Trophoblast cell (in vitro differentiated cells and primary cell): ENCODE data around the gene EPC2.

Experiments
- DNase-seq, 2 donors: peaks; one replicate each; pipeline ENCODE4 v3.0.0-alpha.2; 2016
- H2AFZ ChIP-seq: 2 replicates; pipeline ENCODE4 v1.6.1; 2013; ENCODE audit warnings: low read length, moderate library complexity, mild to moderate bottlenecking; ENCODE audit not compliant: insufficient read depth, poor library complexity
- H2AK5ac ChIP-seq: 2 replicates; pipeline ENCODE4 v1.6.1; 2013; ENCODE audit warnings: mild to moderate bottlenecking, low read length
- H2BK120ac ChIP-seq: 2 replicates; pipeline ENCODE4 v1.6.1; 2013; ENCODE audit warnings: low read length, mild to moderate bottlenecking, moderate library complexity; ENCODE audit not compliant: insufficient read depth, poor library complexity
- H2BK12ac ChIP-seq: 2 replicates; pipeline ENCODE4 v1.6.1; 2013; ENCODE audit warnings: mild to moderate bottlenecking, low read length, moderate library complexity
- H2BK5ac ChIP-seq: 2 replicates; pipeline ENCODE4 v1.6.1; 2013; ENCODE audit warnings: low read length, low read depth, moderate library complexity, mild to moderate bottlenecking; ENCODE audit not compliant: poor library complexity
- H3K14ac ChIP-seq: 2 replicates; pipeline ENCODE4 v1.6.1; 2013; ENCODE audit warnings: mild to moderate bottlenecking, low read length
- H3K18ac ChIP-seq: 2 replicates; pipeline ENCODE4 v1.6.1; 2013; ENCODE audit warnings: mild to moderate bottlenecking, low read length
- H3K23ac ChIP-seq: 2 replicates; pipeline ENCODE4 v1.6.1; 2013; ENCODE audit warnings: low read length
- H3K27ac ChIP-seq: 2 replicates; pipeline ENCODE4 v1.5.1; 2013; ENCODE audit warnings: low read depth, mild to moderate bottlenecking, inconsistent platforms, low read length, moderate library complexity
- H3K27me3 ChIP-seq: 2 replicates; pipeline ENCODE4 v1.6.1; 2013; ENCODE audit warnings: inconsistent platforms, mild to moderate bottlenecking, low read length, moderate library complexity; ENCODE audit not compliant: insufficient read depth
- H3K36me3 ChIP-seq, 2 experiments: 1 replicate in 1 of 2; 2 replicates in 1 of 2; pipeline ENCODE4 v1.6.1; 2013; ENCODE audit warnings: low read length in 2 of 2, mild to moderate bottlenecking in 2 of 2, moderate library complexity in 1 of 2; ENCODE audit not compliant: insufficient read depth in 2 of 2, control insufficient read depth in 1 of 2
- H3K4ac ChIP-seq: 2 replicates; pipeline ENCODE4 v1.6.1; 2013; ENCODE audit warnings: low read depth, mild to moderate bottlenecking, low read length, moderate library complexity
- H3K4me1 ChIP-seq, 2 experiments: 1 replicate in 1 of 2; 2 replicates in 1 of 2; pipeline ENCODE4 v1.6.1; 2013; ENCODE audit warnings: low read length in 2 of 2, mild to moderate bottlenecking in 2 of 2, moderate library complexity in 1 of 2; ENCODE audit not compliant: insufficient read depth in 2 of 2, control insufficient read depth in 1 of 2
- H3K4me2 ChIP-seq: 2 replicates; pipeline ENCODE4 v1.6.1; 2013; ENCODE audit warnings: inconsistent platforms, mild to moderate bottlenecking, low read length, moderate library complexity
- H3K4me3 ChIP-seq: 2 replicates; pipeline ENCODE4 v1.5.1; 2013; ENCODE audit warnings: mild to moderate bottlenecking, low read depth, low read length, inconsistent platforms
- H3K79me1 ChIP-seq: one replicate; pipeline ENCODE4 v1.6.1; 2013; ENCODE audit warnings: low read length
- H3K79me2 ChIP-seq: 2 replicates; pipeline ENCODE4 v1.6.1; 2013; ENCODE audit warnings: low read length, mild to moderate bottlenecking; ENCODE audit not compliant: control insufficient read depth, insufficient read depth, poor library complexity
- H3K9ac ChIP-seq: 2 replicates; pipeline ENCODE4 v1.6.1; 2013; ENCODE audit warnings: mild to moderate bottlenecking, low read length
- H3K9me3 ChIP-seq: 2 replicates; pipeline ENCODE4 v1.6.1; 2013; ENCODE audit warnings: low read depth, mild to moderate bottlenecking, control low read depth, inconsistent platforms, low read length; ENCODE audit not compliant: insufficient read depth
- H4K12ac ChIP-seq: 2 replicates; pipeline ENCODE4 v1.6.1; 2013; ENCODE audit warnings: low read depth, mild to moderate bottlenecking, low read length, moderate library complexity
- H4K8ac ChIP-seq: 2 replicates; pipeline ENCODE4 v1.6.1; 2013; ENCODE audit warnings: low read depth, mild to moderate bottlenecking, low read length, moderate library complexity
- H4K91ac ChIP-seq: one replicate; pipeline ENCODE4 v1.6.1; 2013; ENCODE audit warnings: low read depth, mild to moderate bottlenecking, low read length, moderate library complexity
- WGBS: extraction: QIAGEN DNeasy Blood & Tissue Kit; methylation state at CpG from one replicate; pipeline ENCODE4 v1.1.7; 2013; ENCODE audit warnings: missing lambda C conversion rate; ENCODE audit not compliant: insufficient read length, insufficient coverage; ENCODE audit errors: extremely low coverage; 5-methylcytosine and 5-hydroxymethylcytosine counted together

EPC2 gene

GRCh38 chr2:148616662-148617061 lies 27.9 kb upstream of the EPC2 start:
- Histone ChIP-seq H3K79me1 (peaks cover 5% of the 10 kb centered on the region), H3K14ac (no peak overlapping the region), H3K9me3 (no peaks in the 10 kb centered on the region), H3K79me2 (no peaks in the 10 kb centered on the region), H4K91ac (no peak overlapping the region), H3K4me1 (peaks cover 15% of the 10 kb centered on the region in 2 experiments), H3K27ac (no peak overlapping the region), H4K12ac (no peak overlapping the region), H3K4ac (no peak overlapping the region), H2BK5ac (no peak overlapping the region), H3K4me3 (no peak overlapping the region), H4K8ac (no peak overlapping the region), H3K9ac (no peak overlapping the region), H3K18ac (no peak overlapping the region), H3K23ac (no peak overlapping the region), H2BK120ac (no peak overlapping the region), H3K27me3 (no peaks in the 10 kb centered on the region), H2AFZ (no peak overlapping the region), H3K4me2 (no peak overlapping the region), H2BK12ac (no peak overlapping the region), H3K36me3 (no peaks in the 10 kb centered on the region), H2AK5ac (no peak overlapping the region)
- DNase-seq: no peak

GRCh38 chr2:148617219-148617618 lies 27.3 kb upstream of the EPC2 start:
- no peak overlapping the region for H2BK5ac ChIP-seq
- no peak overlapping the region for H3K18ac ChIP-seq
- no peaks in the 10 kb centered on the region for H3K27me3 ChIP-seq
- no peak overlapping the region for H3K14ac ChIP-seq
- H4K8ac ChIP-seq: no peak overlapping the region
- no peaks in the 10 kb centered on the region for H3K9me3 ChIP-seq
- no peak overlapping the region for H3K23ac ChIP-seq
- H3K4ac ChIP-seq: no peak overlapping the region
- WGBS: no CpG with 5 or more reads among the region's 5 CpGs
- DNase-seq: no peak
- no peak overlapping the region for H3K27ac ChIP-seq
- H3K4me1 ChIP-seq: peaks cover 15% of the 10 kb centered on the region in 2 experiments
- no peak overlapping the region for H3K9ac ChIP-seq
- H4K91ac ChIP-seq: no peak overlapping the region
- no peak overlapping the region for H2AK5ac ChIP-seq
- no peak overlapping the region for H2BK12ac ChIP-seq
- no peak overlapping the region for H2AFZ ChIP-seq
- H3K36me3 ChIP-seq: no peaks in the 10 kb centered on the region
- H2BK120ac ChIP-seq: no peak overlapping the region
- no peak overlapping the region for H3K4me3 ChIP-seq
- H4K12ac ChIP-seq: no peak overlapping the region
- no peak overlapping the region for H3K4me2 ChIP-seq
- peaks cover 5% of the 10 kb centered on the region for H3K79me1 ChIP-seq
- no peaks in the 10 kb centered on the region for H3K79me2 ChIP-seq

GRCh38 chr2:148619560-148620195 lies 24.9 kb upstream of the EPC2 start:
- Histone ChIP-seq H2BK12ac (no peak overlapping the region), H3K4me2 (no peak overlapping the region), H3K79me1 (peaks cover 5% of the 10 kb centered on the region), H3K4me3 (no peak overlapping the region), H4K8ac (no peak overlapping the region), H3K23ac (no peak overlapping the region), H2AFZ (no peak overlapping the region), H3K9ac (no peak overlapping the region), H3K27ac (no peak overlapping the region), H2AK5ac (no peak overlapping the region), H2BK5ac (no peak overlapping the region), H3K36me3 (no peaks in the 10 kb centered on the region), H3K9me3 (no peaks in the 10 kb centered on the region), H3K4me1 (peaks cover 6% of the 10 kb centered on the region in 2 experiments), H3K14ac (no peak overlapping the region), H3K27me3 (no peaks in the 10 kb centered on the region), H4K91ac (no peak overlapping the region), H3K79me2 (no peaks in the 10 kb centered on the region), H3K4ac (no peak overlapping the region), H2BK120ac (no peak overlapping the region), H3K18ac (no peak overlapping the region), H4K12ac (no peak overlapping the region)
- no peak for DNase-seq
- WGBS: no CpG with 5 or more reads among the region's 4 CpGs

- no peaks in the 10 kb centered on the region for H3K79me2 ChIP-seq
- no peak overlapping the region for H2AK5ac ChIP-seq
- H3K9me3 ChIP-seq: no peaks in the 10 kb centered on the region
- no peaks in the 10 kb centered on the region for H3K27me3 ChIP-seq
- H3K27ac ChIP-seq: no peak overlapping the region
- no peak overlapping the region for H3K18ac ChIP-seq
- no peak overlapping the region for H4K8ac ChIP-seq
- H3K4ac ChIP-seq: no peak overlapping the region
- no peak overlapping the region for H3K4me3 ChIP-seq
- no CpG with 5 or more reads among the region's 3 CpGs for WGBS
- H3K23ac ChIP-seq: no peak overlapping the region
- H3K79me1 ChIP-seq: no peaks in the 10 kb centered on the region
- H3K36me3 ChIP-seq: no peaks in the 10 kb centered on the region
- H2BK5ac ChIP-seq: no peak overlapping the region
- H2BK12ac ChIP-seq: no peak overlapping the region
- no peak overlapping the region for H3K9ac ChIP-seq
- no peak overlapping the region for H3K14ac ChIP-seq
- no peak overlapping the region for H2AFZ ChIP-seq
- H4K12ac ChIP-seq: no peak overlapping the region
- H2BK120ac ChIP-seq: no peak overlapping the region
- DNase-seq: no peak
- H3K4me1 ChIP-seq: no peaks in the 10 kb centered on the region
- H4K91ac ChIP-seq: no peak overlapping the region
- H3K4me2 ChIP-seq: no peak overlapping the region
Observed at GRCh38 chr2:148622366-148622765, 22.2 kb upstream of the EPC2 start.
